Activated CD8-positive, alpha-beta T cell treated with anti-CD3 and anti-CD28 coated beads for 36 hours (primary cell): ENCODE results near the gene RABGAP1L. TPM values are rescaled to one million over a fixed set of nuclear protein-coding genes. Genes with fewer than 3 reads are reported as not detected.

Experiments
- ATAC-seq: fragments of 200-7000 bp; cut with Tn5 transposase; one replicate; pipeline ENCODE4 v1.10.0; 2021; ENCODE audit warnings: mild to moderate bottlenecking, moderate library complexity
- CTCF ChIA-PET: fragments of 350-600 bp; sonication (Branson Sonifier 250); formaldehyde crosslinking; loops from one replicate; lab custom pipeline; 2021; ENCODE audit warnings: antibody characterized with exemption; lab: Charles Lee
- POLR2A ChIA-PET: fragments of 350-600 bp; sonication (Branson Sonifier 250); formaldehyde crosslinking; loops from one replicate; lab custom pipeline; 2021; ENCODE audit warnings: antibody characterized with exemption; lab: Charles Lee
- DNase-seq: peaks from one replicate; pipeline ENCODE4 v3.0.0-alpha.2; 2020
- H3K27ac Mint-ChIP-seq: one replicate; pipeline ENCODE4 v1.8.0; 2021; ENCODE audit warnings: mild to moderate bottlenecking, mixed read lengths
- H3K27me3 Mint-ChIP-seq: one replicate; pipeline ENCODE4 v1.8.0; 2021; ENCODE audit warnings: mixed read lengths
- H3K36me3 Mint-ChIP-seq: one replicate; pipeline ENCODE4 v1.8.0; 2021; ENCODE audit warnings: low read depth, mixed read lengths
- H3K4me1 Mint-ChIP-seq: one replicate; pipeline ENCODE4 v1.8.0; 2021; ENCODE audit warnings: low read depth, mixed read lengths
- H3K4me3 Mint-ChIP-seq: one replicate; pipeline ENCODE4 v1.8.0; 2021; ENCODE audit warnings: mild to moderate bottlenecking, moderate library complexity, mixed read lengths
- H3K9me3 Mint-ChIP-seq: one replicate; pipeline ENCODE4 v1.8.0; 2021; ENCODE audit warnings: mixed read lengths
- CTCF ChIP-seq: fragments of 200-600 bp; IDR thresholded peaks from one replicate; pipeline ENCODE4 v1.8.0; 2022; ENCODE audit warnings: antibody characterized with exemption, mild to moderate bottlenecking
- intact Hi-C: fragments of 100-400 bp; cut with micrococcal nuclease; formaldehyde crosslinking; loops from one replicate; pipeline ENCODE4 v1.10.0; 2022
- total RNA-seq, 2 experiments: library from RNA; stranded (reverse); gene quantifications; one replicate each; pipeline ENCODE4 v1.2.3, GENCODE V29; 2021

Gene RABGAP1L
- total RNA-seq, 2 experiments from 2014 or later = 26.9 to 29.4 TPM

GRCh38 chr1:174153085-174153824 is 6.1 kb upstream of the RABGAP1L start:
- Mint-ChIP-seq H3K27me3 (no peaks in the 10 kb centered on the region), H3K4me1 (peaks cover 41% of the 10 kb centered on the region), H3K9me3 (peaks cover 4% of the 10 kb centered on the region), H3K36me3 (peaks cover 3% of the 10 kb centered on the region), H3K27ac (peak overlapping the region; percentile 27), H3K4me3 (no peak overlapping the region)
- POLR2A ChIA-PET = interaction anchor here (0.6 to 1.1 kb wide), 4 partner anchors 22 to 291 kb away, joined by 3 to 5 read pairs (median 3); no protein-coding TSS in a partner anchor
- ATAC-seq = peak; percentile 67
- TF ChIP-seq CTCF = peak; percentile 12
- DNase-seq = no peak
- intact Hi-C loops = loop anchor here (10.0 kb wide), 1 partner anchor 58 kb away; no protein-coding TSS in a partner anchor
- CTCF ChIA-PET = interaction anchor here (0.6 to 1.4 kb wide), 4 partner anchors 40 to 86 kb away, joined by 3 to 5 read pairs (median 3); no protein-coding TSS in a partner anchor

- H3K36me3 Mint-ChIP-seq = peaks cover 3% of the 10 kb centered on the region
- TF ChIP-seq CTCF = no peak
- no peak for DNase-seq
- POLR2A ChIA-PET = interaction anchor here (1.1 kb wide), 1 partner anchor 21 kb away, joined by 3 read pairs; no protein-coding TSS in a partner anchor
- peaks cover 4% of the 10 kb centered on the region for H3K9me3 Mint-ChIP-seq
- no peaks in the 10 kb centered on the region for H3K27me3 Mint-ChIP-seq
- peak overlapping the region; percentile 27 for H3K27ac Mint-ChIP-seq
- ATAC-seq = no peak
- peaks cover 46% of the 10 kb centered on the region for H3K4me1 Mint-ChIP-seq
- CTCF ChIA-PET = interaction anchor here (0.8 kb wide), 1 partner anchor 39 kb away, joined by 3 read pairs; no protein-coding TSS in a partner anchor
- H3K4me3 Mint-ChIP-seq = no peak overlapping the region
- intact Hi-C loops = loop anchor here (10.0 kb wide), 1 partner anchor 59 kb away; no protein-coding TSS in a partner anchor
Measured at GRCh38 chr1:174153825-174154107, 5.6 kb upstream of the RABGAP1L start.

DNA sequence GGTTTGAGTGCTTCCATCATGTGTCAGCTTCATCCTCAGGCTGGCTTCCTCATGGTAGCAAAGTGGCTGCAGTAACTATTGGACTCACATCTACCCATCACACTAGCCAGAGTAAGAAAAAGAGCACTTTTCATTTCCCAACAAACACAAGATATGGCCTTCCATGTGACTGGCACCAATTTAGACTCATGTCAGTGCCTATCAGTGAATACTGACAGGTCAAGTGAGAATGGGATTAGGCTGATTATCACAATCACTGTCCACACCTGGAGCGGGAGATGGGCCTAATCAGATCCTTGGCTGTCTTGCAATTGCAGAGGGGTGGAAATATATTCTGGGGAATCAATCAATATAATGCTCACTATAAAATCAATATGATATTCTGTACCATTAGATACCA is 2.9 kb upstream of the RABGAP1L start:
- ATAC-seq (no peak), DNase-seq (no peak)
- peak overlapping the region; percentile 66 for H3K27ac Mint-ChIP-seq
- no peak overlapping the region for H3K4me3 Mint-ChIP-seq
- H3K27me3 Mint-ChIP-seq = no peaks in the 10 kb centered on the region
- intact Hi-C loops = loop anchor here (5.0 to 10.0 kb wide), 4 partner anchors 34 to 289 kb away; partner anchors contain the start of genes GAS5 and ZBTB37
- H3K4me1 Mint-ChIP-seq = peaks cover 59% of the 10 kb centered on the region
- ChIA-PET POLR2A (interaction anchor here (0.6 to 1.3 kb wide), 2 partner anchors 24 to 73 kb away, joined by 3 read pairs; no protein-coding TSS in a partner anchor), CTCF (interaction anchor here (1.2 kb wide), 1 partner anchor 49 kb away, joined by 3 read pairs; no protein-coding TSS in a partner anchor)
- no peaks in the 10 kb centered on the region for H3K9me3 Mint-ChIP-seq
- no peak for TF ChIP-seq CTCF
- H3K36me3 Mint-ChIP-seq = no peaks in the 10 kb centered on the region

- Mint-ChIP-seq H3K4me1 (peaks cover 66% of the 10 kb centered on the region), H3K36me3 (peaks cover 5% of the 10 kb centered on the region), H3K27ac (peak overlapping the region; percentile 79), H3K4me3 (peak overlapping the region; percentile 47), H3K27me3 (no peaks in the 10 kb centered on the region), H3K9me3 (no peaks in the 10 kb centered on the region)
- POLR2A ChIA-PET = interaction anchor here (1.3 kb wide), 1 partner anchor 293 kb away, joined by 4 read pairs; no protein-coding TSS in a partner anchor
- CTCF ChIA-PET = interaction anchor here (0.6 to 1.2 kb wide), 2 partner anchors 24 to 48 kb away, joined by 3 read pairs; no protein-coding TSS in a partner anchor
- TF ChIP-seq CTCF = no peak
- DNase-seq = peak; percentile 76
- intact Hi-C loops = loop anchor here (5.0 to 10.0 kb wide), 4 partner anchors 35 to 290 kb away; partner anchors contain the start of genes GAS5 and ZBTB37
- peak; percentile 35 for ATAC-seq
Measured at GRCh38 chr1:174157157-174157806, 2.0 kb upstream of the RABGAP1L start.
